ENCODE results near the gene CHCHD1. TPM values are rescaled to one million over a fixed set of nuclear protein-coding genes. Genes with fewer than 3 reads are reported as not detected.

CHCHD1 gene
- total RNA-seq, 1 donor: 22.5 TPM

- TF ChIP-seq CTCF (IDR thresholded peaks at IDR 0.05; ENCODE audit: insufficient read depth, low read depth, low read length): no peak
- no peak for DNase-seq (ENCODE audit: low read depth)
- no peak overlapping the region for H3K4me3 ChIP-seq (ENCODE audit: low read depth, low read length)
These were observed 35.3 kb downstream of the CHCHD1 start for GRCh38 chr10:73816917-73817729.

- no peak overlapping the region for H3K4me3 ChIP-seq (ENCODE audit: low read depth, low read length)
- DNase-seq (ENCODE audit: low read depth): no peak
- no peak for TF ChIP-seq CTCF (IDR thresholded peaks at IDR 0.05; ENCODE audit: insufficient read depth, low read depth, low read length)
These were observed 36.0 kb downstream of the CHCHD1 start for GRCh38 chr10:73817826-73818225.

- no peak for TF ChIP-seq CTCF (IDR thresholded peaks at IDR 0.05; ENCODE audit: insufficient read depth, low read depth, low read length)
- H3K4me3 ChIP-seq (ENCODE audit: low read depth, low read length): no peak overlapping the region
- no peak for DNase-seq (ENCODE audit: low read depth)
These were observed 36.6 kb downstream of the CHCHD1 start for GRCh38 chr10:73818402-73818801.

GRCh38 chr10:73819081-73819480, 37.2 kb downstream of the CHCHD1 start:
- H3K4me3 ChIP-seq (ENCODE audit: low read depth, low read length): no peak overlapping the region
- no peak for TF ChIP-seq CTCF (IDR thresholded peaks at IDR 0.05; ENCODE audit: insufficient read depth, low read depth, low read length)
- no peak for DNase-seq (ENCODE audit: low read depth)

- no peak for DNase-seq (ENCODE audit: low read depth)
- H3K4me3 ChIP-seq (ENCODE audit: low read depth, low read length): no peak overlapping the region
- no peak for TF ChIP-seq CTCF (IDR thresholded peaks at IDR 0.05; ENCODE audit: insufficient read depth, low read depth, low read length)
These were observed 37.8 kb downstream of the CHCHD1 start for GRCh38 chr10:73819513-73820093.

- no peak for DNase-seq (ENCODE audit: low read depth)
- TF ChIP-seq CTCF (IDR thresholded peaks at IDR 0.05; ENCODE audit: insufficient read depth, low read depth, low read length): no peak
- H3K4me3 ChIP-seq (ENCODE audit: low read depth, low read length): no peak overlapping the region
These were observed 41.5 kb downstream of the CHCHD1 start for GRCh38 chr10:73823391-73823790.
